Kidney epithelial cell (primary cell): ENCODE data around the gene FLNB. TPM values are rescaled to one million over a fixed set of nuclear protein-coding genes. Genes with fewer than 3 reads are reported as not detected.

ENCODE experiments used
- DNase-seq: peaks from one replicate; pipeline ENCODE4 v3.0.0-alpha.2; 2010; ENCODE audit warnings: low read depth
- H3K27me3 ChIP-seq: 2 replicates; pipeline ENCODE4 v1.6.0; 2011; ENCODE audit warnings: low read length; ENCODE audit not compliant: control insufficient read depth, insufficient read depth
- H3K36me3 ChIP-seq: 2 replicates; pipeline ENCODE4 v1.5.1; 2011; ENCODE audit warnings: low read length; ENCODE audit not compliant: control insufficient read depth, insufficient read depth
- H3K4me3 ChIP-seq: 2 replicates; pipeline ENCODE4 v1.5.1; 2011; ENCODE audit warnings: low read depth, mild to moderate bottlenecking, control low read depth, low read length
- total RNA-seq: library from RNA; depleted of rRNA; stranded (reverse); fragments of >200 nt; gene quantifications from 2 replicates; pipeline ENCODE4 v1.2.3, GENCODE V29; 2015
- TF ChIP-seq, protein P1 (sequence below): IDR thresholded peaks from 2 replicates; pipeline ENCODE4 v1.5.1; 2011; ENCODE audit warnings: mild to moderate bottlenecking, moderate library complexity, low read length, control low read depth, inconsistent platforms; ENCODE audit not compliant: insufficient read depth, poor library complexity, severe bottlenecking

The FLNB gene
- total RNA-seq, 1 donor from 2014 or later, result 536 TPM

DNA sequence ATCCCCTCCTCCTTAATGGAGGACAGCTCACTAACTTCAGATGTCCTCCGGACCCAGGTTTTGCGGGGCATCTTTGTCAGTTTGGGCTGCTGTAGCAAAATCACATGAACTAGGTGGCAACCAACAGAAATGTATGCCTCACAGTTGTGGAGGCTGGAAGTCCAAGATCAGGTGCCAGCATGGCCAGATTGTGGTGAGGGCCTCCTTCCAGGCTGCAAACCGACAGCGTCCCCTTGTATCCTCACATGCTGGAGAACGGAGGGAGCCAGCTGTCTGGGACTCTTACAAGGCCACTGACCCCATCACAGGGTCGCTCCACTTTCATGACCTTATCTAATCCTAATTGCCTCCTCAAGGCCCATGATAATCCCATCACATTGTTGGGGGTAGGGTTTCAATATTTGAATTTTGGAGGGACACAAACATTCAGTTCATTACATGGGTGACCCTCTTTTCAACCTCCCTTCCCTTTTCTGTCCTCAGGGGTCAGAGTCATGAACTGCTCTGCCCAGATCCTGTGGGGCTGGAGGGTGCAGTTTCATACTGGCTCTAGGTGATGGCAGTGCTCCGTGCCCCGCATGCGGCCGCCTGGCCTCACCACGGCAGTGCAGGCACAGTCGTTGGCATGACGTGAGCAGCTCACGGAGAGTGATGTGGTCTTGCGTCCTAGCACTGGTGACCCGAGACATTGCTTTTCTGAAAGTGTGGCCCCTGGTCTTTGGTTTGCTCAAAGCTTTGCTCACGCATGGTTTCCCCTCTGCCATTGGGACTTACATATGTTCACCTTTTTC is 144.2 kb downstream of the FLNB start:
- Histone ChIP-seq H3K4me3 (no peak overlapping the region), H3K36me3 (peaks cover 4% of the 10 kb centered on the region), H3K27me3 (no peaks in the 10 kb centered on the region)
- TF ChIP-seq, protein P1, sequence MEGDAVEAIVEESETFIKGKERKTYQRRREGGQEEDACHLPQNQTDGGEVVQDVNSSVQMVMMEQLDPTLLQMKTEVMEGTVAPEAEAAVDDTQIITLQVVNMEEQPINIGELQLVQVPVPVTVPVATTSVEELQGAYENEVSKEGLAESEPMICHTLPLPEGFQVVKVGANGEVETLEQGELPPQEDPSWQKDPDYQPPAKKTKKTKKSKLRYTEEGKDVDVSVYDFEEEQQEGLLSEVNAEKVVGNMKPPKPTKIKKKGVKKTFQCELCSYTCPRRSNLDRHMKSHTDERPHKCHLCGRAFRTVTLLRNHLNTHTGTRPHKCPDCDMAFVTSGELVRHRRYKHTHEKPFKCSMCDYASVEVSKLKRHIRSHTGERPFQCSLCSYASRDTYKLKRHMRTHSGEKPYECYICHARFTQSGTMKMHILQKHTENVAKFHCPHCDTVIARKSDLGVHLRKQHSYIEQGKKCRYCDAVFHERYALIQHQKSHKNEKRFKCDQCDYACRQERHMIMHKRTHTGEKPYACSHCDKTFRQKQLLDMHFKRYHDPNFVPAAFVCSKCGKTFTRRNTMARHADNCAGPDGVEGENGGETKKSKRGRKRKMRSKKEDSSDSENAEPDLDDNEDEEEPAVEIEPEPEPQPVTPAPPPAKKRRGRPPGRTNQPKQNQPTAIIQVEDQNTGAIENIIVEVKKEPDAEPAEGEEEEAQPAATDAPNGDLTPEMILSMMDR, result no peak
- DNase-seq, result no peak

DNA sequence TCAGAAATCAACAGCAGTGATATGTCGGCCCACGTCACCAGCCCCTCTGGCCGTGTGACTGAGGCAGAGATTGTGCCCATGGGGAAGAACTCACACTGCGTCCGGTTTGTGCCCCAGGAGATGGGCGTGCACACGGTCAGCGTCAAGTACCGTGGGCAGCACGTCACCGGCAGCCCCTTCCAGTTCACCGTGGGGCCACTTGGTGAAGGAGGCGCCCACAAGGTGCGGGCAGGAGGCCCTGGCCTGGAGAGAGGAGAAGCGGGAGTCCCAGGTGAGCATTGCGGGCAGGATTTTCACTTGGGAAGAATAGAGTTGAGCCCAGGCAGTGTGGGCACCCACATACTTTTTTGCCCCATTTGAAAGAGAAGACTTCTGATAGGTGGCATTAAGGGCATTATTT is 145.1 kb downstream of the FLNB start:
- peaks cover 4% of the 10 kb centered on the region for H3K36me3 ChIP-seq
- DNase-seq, result no peak
- TF ChIP-seq, protein P1, result no peak

DNA sequence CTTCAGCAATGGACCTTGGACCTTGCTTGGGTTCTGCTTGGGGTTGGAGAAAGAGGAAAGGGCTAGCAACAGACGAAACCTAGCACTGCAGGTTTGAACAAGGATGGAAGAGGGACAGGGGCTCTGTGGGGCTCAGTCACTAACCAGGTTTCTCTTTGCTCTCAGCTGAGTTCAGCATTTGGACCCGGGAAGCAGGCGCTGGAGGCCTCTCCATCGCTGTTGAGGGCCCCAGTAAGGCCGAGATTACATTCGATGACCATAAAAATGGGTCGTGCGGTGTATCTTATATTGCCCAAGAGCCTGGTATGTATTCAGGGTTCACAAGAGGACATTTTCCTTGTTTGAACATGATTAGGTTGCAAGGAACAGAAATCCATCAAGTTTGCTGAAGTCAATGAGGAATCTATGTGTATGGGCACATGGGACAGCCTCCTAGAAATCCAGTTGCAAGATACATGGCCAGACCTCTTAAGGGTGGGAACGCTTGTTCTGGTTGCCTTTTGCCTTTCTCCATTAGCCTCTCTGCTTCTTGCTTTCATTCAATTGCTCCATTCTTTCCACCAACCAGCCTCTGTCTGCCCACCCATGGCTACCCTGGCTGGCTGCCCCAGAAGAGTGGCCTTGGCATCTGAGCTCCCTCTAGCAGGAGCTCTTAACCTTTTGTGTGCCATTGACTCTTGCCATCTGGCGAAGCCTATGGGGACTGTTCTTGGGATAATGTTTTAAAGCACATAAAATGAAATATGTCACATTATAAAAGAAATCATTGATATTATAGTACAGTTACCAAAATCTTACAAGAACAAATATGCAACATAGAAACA is 146.6 kb downstream of the FLNB start:
- no peak overlapping the region for H3K4me3 ChIP-seq
- no peaks in the 10 kb centered on the region for H3K27me3 ChIP-seq
- DNase-seq, result no peak
- H3K36me3 ChIP-seq, result peaks cover 1% of the 10 kb centered on the region
- TF ChIP-seq, protein P1, result no peak

More for the DNA sequence above, 145.1 kb downstream of the FLNB start:
- Histone ChIP-seq H3K27me3 (no peaks in the 10 kb centered on the region), H3K4me3 (no peak overlapping the region)

DNA sequence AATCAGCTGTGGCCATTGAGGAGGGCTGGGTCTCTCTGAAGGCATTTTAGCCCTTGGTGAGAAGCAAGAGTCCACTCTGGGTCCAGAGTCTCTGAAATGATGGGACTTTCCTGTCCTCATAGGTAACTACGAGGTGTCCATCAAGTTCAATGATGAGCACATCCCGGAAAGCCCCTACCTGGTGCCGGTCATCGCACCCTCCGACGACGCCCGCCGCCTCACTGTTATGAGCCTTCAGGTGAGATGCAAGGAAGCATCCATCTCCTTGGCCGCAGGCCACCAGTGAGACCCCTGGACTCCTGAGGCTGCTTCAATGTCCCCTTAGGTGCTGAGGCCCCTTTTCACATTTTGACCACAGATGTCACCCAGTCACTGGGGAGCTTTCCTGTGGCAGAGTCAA is 147.6 kb downstream of the FLNB start:
- DNase-seq, result no peak
- TF ChIP-seq, protein P1, result no peak
- Histone ChIP-seq H3K36me3 (peaks cover 1% of the 10 kb centered on the region), H3K4me3 (no peak overlapping the region), H3K27me3 (no peaks in the 10 kb centered on the region)

GRCh38 chr3:58157700-58158099 is 149.5 kb downstream of the FLNB start:
- TF ChIP-seq, protein P1, result no peak
- H3K36me3 ChIP-seq, result peaks cover 3% of the 10 kb centered on the region

More at GRCh38 chr3:58157700-58158099, 149.5 kb downstream of the FLNB start:
- H3K27me3 ChIP-seq, result no peaks in the 10 kb centered on the region
- no peak overlapping the region for H3K4me3 ChIP-seq
- no peak for DNase-seq
